HG02610 (cell line): ENCODE results near the gene ANK3.
A peak's percentile ranks its signal among the peaks of the same experiment; 100 is the strongest.
"Not testable (repeated sequence)": the region's sequence is repeated elsewhere in the genome, so short reads cannot be mapped to it uniquely, and the experiment has no call there.

Source experiments
- ATAC-seq: cut with Tn5 transposase; IDR thresholded peaks from one replicate; pipeline ENCODE4 v1.9.1; 2021; ENCODE audit warnings: mild to moderate bottlenecking, moderate library complexity; ENCODE audit not compliant: unreplicated experiment

Gene ANK3

DNA sequence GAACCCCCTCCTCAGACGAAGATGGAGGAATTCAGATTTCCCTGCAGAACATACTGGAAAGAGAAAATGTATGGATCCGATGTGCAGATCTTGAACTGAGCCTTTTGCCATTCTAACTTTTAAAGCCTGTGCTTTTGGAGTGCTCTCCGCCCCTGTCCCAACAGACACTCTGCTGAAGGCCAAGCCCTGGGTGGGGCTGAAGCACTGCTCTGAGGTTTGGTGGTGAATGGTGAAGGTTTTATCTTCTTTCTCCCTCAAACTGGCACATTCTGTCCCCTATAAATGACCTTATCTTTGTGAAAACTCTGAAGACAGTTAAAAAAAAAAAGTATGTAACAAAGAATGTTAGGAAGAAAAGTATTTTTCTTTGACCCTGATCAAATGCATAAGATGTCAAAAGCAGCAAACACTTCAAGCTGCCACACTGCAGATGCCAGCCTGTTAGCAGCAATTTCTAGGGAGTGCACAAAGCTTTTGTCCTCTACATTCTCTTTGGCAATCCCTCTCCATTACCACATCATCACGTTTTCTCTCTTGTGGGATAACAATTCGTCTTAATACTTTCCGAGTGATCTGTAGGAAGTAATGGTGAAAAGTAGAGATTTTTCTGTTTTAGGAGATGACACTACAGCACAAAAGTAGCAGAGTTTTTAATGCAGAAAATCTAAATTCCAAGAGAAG, 346.0 kb downstream of the ANK3 start:
- ATAC-seq = no peak

DNA sequence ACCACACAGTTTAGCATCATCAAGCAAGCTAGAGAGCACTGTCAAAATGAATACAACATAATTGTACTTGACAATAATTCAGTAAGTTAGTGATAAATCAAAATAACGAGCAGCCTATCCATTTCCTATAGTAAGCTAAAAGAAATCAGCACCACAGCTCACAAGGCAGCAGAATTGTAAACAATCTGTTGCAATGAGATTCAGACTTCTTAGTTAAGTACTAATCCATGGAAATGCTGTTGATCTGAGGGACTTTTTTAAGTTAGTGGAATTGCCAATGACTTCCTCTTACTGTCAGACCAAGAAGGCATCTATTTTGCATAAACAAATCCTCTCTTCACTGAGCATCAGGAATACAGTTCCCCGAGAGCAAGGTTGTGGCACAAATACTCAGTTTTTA, 346.8 kb downstream of the ANK3 start:
- no peak for ATAC-seq

DNA sequence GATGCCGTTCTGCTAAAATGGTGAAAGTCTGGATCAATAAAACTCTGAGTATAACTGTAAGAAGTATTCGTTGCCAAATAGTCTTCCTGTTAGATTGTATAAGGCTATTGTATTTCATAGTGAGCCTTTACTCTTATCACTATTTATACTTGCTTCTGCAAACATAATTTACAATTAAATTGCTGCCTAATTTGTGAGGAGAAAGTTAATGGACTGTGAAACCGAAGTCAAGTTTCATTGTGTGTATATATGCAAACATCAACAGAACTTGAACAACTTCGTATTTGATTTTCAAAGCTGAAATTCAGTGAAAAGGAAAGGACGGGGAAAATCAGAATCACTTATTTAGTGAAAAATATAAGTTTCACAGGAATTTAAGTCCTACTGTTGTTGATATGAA, 347.4 kb downstream of the ANK3 start:
- no peak for ATAC-seq

DNA sequence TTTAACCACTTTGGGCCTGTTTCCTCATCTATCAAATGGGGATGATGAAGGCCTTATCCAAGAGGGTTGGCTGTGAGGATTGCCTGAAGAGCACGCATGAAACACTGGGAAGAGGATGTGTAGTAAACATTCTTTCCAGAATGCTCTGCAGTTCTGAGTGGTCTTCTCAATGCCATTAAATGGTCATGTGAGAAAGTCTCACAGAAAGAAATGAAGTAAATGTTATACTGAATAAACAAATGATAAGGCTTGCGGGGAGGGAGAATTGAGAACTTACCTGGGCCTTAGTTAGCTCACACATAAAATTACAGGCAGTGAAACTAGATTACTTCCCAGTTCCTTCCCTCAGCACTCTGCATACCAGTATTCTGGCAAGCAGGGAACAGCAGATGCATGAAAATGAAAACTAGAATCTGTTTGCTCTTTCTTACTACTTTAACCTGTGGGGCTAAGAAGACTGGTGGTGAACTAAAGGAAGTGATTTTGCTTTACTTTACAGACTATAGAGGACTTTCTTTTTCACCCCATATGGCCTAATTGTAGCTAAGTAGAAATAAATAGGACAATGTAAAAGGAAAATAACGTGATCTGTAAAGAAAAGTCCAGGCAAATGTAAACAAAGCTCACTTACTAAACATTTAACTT, 348.1 kb downstream of the ANK3 start:
- ATAC-seq = no peak

DNA sequence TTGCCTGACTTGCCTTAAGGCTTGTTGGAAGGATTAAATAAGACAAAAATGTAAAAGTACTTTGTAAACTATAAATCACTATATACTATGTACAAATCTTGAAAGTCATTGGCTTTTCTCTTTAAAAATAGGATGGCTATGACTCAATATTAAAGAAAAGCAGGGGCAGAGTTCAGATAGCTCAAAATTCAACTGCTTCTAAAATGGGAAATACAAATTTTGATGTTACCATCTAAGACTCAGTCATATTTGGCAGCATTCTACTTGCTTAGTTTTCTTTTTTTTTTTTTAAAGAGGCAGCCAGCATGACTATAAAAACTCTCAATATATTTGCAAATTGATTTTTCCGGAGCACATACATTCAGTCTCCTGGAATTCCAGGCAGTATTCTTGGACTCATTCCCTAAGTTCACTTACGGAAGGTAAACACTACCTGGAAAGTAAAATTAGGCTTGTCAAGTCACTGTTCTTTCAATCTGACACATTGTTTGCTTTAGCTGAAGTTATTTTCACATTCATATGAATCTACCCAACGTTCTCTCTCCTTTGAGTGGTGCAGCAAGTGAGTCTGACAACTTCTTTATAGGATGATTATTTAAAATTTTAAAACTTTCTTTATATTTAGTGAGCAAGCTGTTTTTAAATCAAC, 349.5 kb downstream of the ANK3 start:
- ATAC-seq = no peak

DNA sequence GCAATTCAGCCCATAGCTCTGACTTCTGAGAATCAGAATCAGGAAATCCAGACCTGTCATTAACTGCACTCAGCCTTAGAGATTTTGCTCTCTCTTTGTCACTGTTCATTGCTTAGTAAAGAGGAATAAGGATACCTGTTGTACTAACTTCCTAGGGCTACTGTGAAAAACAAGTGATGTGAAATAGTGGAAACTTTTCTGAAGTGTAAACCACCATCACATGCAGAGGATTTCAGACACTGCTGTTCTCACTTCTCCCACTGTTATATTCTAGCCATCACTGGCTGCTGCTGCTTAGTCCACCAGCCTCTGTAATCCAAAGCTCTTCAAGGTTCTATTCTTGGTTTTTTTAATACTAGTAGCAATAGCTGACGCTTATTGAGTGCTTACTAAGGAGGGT, 353.7 kb downstream of the ANK3 start:
- ATAC-seq = no peak

DNA sequence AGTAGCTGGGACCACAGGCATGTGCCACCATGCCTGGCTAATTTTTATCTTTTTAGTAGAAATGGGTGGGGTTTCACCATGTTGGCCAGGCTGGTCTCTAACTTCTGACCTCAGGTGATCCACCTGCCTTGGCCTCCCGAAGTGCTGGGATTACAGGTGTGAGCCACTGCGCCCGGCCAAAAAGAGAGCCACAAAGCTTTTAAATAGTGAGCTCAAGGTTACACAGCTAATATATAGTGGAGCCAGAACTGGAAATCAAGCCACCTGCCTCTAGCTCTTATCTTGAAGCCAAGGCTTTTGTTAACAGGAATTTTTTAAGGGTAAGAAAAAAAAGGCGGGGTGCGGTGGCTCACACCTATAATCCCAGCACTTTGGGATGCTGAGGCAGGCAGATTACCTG, 354.3 kb downstream of the ANK3 start:
- ATAC-seq = not testable (repeated sequence)

DNA sequence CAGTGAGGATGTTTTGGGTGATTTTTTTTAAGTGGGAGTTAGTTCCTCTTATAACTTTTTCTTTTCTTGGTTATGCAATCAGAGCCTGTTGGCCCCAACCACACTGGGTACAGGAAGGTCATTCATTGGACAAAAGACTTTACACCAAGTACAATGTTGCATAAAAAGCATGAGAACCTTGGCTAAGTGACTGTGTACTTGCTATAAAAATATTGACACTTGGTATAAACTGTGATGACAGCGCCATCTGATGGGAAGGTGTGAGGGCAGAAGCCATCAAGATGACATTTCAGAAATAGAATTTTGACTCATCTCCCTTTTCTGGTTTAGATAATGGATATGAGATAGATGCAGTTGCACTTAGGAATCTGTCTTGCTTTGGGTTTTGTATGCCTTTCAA, 357.0 kb downstream of the ANK3 start:
- ATAC-seq = peak; percentile 65

DNA sequence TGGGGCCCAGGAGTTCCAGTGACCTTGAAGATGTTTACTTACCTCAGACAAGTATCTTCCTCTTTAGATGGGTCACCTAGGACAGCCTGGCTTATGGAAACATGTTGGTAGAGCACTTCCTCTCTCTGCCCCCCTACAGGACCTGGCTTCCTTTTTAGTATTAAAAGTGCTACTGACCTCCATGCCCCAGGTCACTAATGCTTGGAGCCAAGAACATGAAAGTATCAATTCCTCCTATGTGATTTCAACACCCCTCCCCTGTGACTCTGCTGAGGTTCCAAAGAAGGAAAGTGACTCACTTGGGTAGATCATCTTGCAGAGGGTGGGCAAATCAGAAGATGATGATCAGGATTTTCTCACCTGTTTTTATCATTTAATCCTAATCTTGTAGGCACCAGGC, 358.0 kb downstream of the ANK3 start:
- ATAC-seq = peak; percentile 49

DNA sequence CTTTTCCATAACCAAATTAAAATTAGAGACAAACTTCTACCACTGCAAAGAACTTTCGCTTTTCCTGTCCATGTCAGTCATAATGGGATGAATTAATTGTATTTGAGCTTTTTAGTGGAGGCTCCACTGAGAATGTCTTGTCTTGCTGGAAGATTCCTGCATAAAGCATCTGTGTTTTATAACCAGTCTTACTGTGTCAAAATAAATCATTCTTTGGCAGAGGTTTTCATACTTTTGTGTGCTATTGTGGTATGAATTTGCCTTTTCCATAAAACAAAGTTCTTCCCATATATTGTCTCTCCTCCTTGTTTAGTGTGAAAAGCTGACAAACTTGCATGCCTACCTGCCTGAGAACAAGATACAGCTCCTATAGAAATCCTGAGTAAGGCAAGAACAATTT, 358.5 kb downstream of the ANK3 start:
- ATAC-seq = no peak

DNA sequence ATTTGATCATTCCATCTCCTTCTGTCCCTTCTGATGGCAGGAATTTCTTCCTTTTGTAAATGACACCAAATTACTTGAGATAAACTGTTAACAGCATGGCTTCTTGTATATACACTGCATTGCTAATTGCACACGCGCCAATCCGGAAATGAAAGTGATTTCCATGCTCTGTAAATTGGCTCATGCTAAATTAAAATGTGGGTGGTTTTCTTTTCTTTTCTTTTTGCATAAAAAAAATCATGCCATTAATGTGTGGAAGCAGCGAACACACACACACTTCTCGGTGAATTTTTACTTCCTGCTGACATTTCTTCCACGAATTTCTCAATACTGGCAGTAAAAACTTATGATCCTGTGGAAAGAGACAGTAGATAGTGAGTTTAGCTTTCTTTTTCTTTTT, 360.2 kb downstream of the ANK3 start:
- ATAC-seq = no peak

DNA sequence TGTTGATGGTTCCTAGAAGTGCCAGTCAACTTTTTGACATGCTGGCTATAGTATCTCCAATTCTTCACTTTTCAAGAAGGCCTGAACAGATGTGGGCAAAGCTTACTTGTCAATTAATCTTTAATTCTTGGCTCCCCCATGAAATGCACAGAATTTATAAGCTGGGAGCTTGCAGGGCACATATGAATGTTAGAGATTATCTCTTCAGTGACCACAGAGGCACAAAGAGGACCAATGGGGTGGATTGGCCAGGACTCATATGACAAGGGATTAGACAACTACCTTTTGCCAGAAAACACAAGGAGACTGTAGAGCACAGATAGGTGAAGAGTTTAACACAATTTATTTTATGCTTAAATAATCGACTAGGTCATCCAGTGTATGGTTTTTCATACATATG, 361.6 kb downstream of the ANK3 start:
- ATAC-seq = no peak

DNA sequence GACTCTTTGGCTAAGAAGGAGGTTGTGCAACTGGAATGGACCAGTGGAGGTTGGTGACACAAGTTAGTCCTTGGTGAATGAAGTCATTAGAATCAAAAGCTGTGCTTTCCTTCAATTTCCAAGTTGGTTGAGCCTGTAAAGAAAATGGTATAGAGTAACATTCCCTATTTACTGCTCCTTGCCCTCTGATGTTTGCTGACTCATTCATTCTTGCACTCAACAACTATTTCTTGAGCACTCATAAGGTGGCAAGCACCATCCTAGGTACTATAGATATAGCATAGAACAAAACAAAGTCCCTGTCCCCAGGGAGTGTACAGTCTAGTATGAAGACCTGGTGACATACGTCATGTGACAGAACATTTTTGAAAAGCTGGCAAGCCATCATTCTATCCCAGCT, 364.4 kb downstream of the ANK3 start:
- ATAC-seq = no peak

DNA sequence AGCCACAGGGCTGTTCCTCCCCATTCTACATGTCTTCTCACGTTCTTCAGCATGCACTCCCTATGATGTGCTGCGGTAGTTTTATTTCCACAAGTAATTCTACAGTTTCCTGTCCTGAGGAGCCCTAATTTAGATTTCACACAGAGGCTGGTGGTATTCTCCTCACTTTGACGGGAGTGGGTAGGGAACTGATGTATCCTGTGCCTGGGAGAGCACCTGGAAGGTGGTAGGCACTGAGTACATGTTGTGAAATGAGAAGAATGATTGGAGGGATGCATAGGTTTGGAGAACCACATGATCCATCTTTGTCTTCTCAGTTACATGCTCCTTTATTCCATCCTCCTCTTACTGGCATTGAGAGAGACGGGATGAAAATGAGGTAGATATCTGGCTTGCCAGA, 365.2 kb downstream of the ANK3 start:
- ATAC-seq = no peak

DNA sequence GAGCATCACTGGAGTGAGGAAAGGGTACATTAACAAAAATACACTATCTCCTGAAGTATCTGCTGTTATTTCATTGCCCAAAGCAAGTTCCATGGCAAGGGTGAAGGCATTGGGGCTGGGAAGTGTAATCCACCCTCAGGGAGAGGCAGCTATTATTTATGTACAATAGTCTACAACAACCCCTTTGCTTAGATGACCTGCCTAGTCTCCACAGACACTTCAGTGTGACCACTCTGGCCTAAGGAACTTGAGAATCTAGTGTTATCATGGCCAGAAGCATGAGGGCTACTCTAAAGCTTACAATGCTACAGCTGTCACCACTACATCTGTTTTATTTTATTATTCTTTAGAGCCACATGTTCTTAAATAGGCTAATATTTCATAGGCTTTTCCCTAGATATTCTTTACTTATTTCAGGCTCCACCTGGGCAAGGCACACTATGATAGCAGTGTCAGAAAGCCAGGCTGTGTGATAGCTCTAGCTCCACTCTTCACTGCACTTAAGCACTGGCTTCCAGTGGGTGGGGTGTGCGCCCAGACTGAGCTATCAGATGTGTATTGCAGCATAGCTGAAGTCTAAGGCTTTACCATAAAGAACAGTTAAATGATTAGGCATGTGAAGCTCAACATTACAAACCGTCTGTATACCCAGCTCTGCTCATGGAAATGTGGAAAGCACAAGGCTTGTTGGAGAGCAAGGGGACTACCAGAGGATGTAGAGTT, 366.4 kb downstream of the ANK3 start:
- no peak for ATAC-seq

DNA sequence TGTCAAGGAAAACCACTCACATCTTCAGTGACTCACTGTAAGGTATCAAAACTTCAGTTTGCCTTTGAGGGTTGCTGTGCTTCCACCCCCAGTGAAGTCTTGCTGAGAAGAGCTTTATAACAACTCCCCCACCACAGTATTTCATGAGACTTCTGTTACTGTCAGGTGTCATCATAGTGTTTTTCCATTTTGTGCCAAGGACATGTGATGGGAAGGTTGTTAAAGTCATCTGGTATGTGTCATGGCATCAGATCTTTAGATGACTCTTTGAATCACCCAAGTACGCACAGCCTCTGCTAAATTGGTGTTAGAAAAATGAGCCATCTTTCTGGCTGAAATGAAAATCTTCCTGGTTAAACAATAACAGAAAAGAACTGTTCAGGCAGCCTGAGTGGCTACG, 368.3 kb downstream of the ANK3 start:
- ATAC-seq = no peak

DNA sequence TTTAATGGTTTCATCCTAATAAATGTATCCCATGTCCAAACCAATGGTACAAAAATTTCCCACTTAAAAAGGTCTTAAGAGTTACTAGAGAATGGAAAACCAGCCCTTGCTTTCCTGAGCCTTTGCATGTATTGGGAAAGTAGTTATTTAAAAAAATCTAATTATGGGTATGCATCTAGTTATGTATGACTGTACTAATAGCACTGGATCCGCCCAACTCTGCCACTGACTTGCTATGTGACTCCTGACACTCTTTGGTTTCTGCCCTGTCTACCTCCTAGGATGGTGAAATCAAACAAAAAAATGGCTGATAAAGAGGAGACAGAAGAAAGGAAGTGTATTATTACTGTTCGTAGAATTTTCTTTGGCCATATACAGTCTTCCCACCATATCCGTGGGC, 372.9 kb downstream of the ANK3 start:
- no peak for ATAC-seq

DNA sequence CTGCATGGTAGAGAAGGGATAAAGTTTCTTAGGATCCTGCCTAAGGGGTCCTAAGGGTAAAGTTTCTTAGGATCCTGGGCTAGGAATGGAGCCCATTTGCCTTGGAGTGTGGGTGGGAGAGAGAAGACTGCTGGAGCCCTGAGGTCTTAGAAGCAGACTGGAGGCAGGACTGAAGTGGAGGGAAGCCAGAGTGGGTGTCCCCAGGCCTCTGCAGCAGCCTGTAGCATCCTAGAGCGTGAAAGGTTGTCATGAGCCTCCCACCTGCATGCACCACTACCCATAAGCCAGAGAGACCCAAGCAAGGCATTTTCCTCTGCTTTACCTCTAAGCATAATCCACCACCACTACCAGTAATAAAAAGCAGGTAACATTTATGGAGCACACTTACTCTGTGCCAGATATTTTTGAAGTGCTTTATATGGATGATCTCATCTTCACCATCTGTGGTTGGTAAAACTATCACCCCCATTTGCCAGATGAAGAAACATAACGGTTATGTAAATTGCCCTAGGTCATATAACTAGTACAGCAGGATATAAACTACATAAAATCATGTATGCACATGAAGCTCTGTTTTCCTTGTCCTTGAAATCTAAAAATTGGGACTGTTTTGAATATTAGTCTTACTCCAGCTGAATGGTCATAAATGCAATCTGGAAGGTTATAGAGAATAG, 379.8 kb downstream of the ANK3 start:
- no peak for ATAC-seq

DNA sequence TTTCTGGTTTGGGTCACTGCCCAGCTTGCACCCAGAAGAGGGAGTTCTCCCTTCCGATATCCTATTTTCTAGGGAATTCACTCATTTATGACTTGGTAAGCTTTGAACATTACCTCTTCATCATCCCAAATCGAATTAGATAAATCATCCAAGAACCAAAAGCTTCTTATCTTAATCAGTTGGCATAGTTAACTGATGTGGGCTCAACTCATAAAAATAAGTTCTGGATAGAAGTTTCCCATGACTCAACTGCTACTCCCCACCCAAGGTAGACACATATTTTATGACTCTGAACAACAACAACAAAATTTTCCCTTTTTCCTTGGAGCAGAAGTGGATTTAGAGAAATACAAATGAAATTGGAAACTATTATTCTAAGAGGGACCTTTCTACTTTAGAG, 380.4 kb downstream of the ANK3 start:
- ATAC-seq = no peak

DNA sequence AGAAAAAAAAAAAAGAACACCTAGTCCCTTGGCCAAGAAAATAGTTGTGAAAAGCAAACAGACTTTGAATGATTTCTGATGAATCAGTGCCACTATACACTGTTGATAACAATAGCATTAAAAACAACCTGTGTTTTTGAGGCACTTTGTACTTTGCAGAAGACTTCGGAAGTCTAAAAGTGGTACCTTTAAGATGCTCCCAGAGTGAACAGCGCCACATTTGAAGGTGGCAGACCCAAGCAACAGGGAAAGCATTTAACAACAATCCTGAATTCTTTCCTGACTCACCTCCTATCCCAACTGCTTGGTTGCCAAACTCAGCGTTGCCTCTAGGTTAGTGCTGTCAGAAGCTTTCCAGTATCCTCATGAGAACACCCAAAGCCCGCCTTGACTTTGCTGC, 380.9 kb downstream of the ANK3 start:
- ATAC-seq = no peak

DNA sequence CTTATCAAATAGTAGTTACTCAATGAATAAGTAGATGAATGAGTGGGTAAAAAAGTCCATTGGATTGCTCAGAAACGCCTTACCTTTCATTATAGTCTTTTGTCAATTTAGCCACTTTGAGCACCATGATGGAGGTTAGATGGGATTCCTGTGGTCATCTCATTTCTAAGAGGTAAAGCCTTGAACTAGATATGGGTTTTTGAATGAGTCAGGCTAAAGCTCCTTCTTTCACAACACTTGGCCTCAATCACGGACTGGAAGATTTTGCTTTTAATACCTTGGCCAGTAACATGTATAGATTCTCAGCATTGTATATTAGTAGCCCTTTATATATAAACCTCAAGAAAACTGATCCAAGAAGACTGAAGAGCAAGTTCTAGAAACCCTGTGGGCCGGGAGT, 383.6 kb downstream of the ANK3 start:
- ATAC-seq = no peak
